GM23248 (cell line): ENCODE results near the gene ZFP92.

Experiments
- EZH2 ChIP-seq: fragments of 200-600 bp; sonication (generic); IDR thresholded peaks from 2 replicates; pipeline ENCODE4 v1.6.1; 2018; ENCODE audit warnings: antibody characterized with exemption, mild to moderate bottlenecking; ENCODE audit not compliant: insufficient read depth, poor library complexity, severe bottlenecking
- EZH2phosphoT487 ChIP-seq: fragments of 200-600 bp; sonication (generic); IDR thresholded peaks from 2 replicates; pipeline ENCODE4 v1.6.1; 2018; ENCODE audit warnings: antibody characterized with exemption, moderate library complexity, mild to moderate bottlenecking, low read depth; ENCODE audit not compliant: insufficient read depth

GRCh38 chrX:153455571-153455970 is 44.3 kb downstream of the ZFP92 start:
- TF ChIP-seq EZH2phosphoT487 (no peak), EZH2 (no peak)
